NCI-H774 (cell line): ENCODE data around the gene GALNTL6.
"Not testable (repeated sequence)": the region's sequence is repeated elsewhere in the genome, so short reads cannot be mapped to it uniquely, and the experiment has no call there.

ENCODE experiments used
- DNase-seq: peaks from one replicate; lab custom pipeline; 2025; lab: John Stamatoyannopoulos, UW

The GALNTL6 gene

GRCh38 chr4:172740434-172740833, 927.2 kb downstream of the GALNTL6 start:
- DNase-seq = no peak

- DNase-seq = no peak
Measured at GRCh38 chr4:172750910-172751309, 937.7 kb downstream of the GALNTL6 start.

GRCh38 chr4:172751550-172751949, 938.3 kb downstream of the GALNTL6 start:
- DNase-seq = no peak

- no peak for DNase-seq
Measured at GRCh38 chr4:172758586-172759340, 945.6 kb downstream of the GALNTL6 start.

- no peak for DNase-seq
Measured at GRCh38 chr4:172760512-172760911, 947.3 kb downstream of the GALNTL6 start.

- DNase-seq = no peak
Measured at GRCh38 chr4:172762895-172763294, 949.7 kb downstream of the GALNTL6 start.

GRCh38 chr4:172770787-172771186, 957.6 kb downstream of the GALNTL6 start:
- DNase-seq = no peak

- no peak for DNase-seq
Measured at GRCh38 chr4:172772781-172773180, 959.6 kb downstream of the GALNTL6 start.

- DNase-seq = no peak
Measured at GRCh38 chr4:172776203-172776861, 963.1 kb downstream of the GALNTL6 start.

GRCh38 chr4:172777729-172778431, 964.7 kb downstream of the GALNTL6 start:
- no peak for DNase-seq

- no peak for DNase-seq
Measured at GRCh38 chr4:172778583-172778982, 965.4 kb downstream of the GALNTL6 start.

- DNase-seq = no peak
Measured at GRCh38 chr4:172780566-172781081, 967.4 kb downstream of the GALNTL6 start.

- no peak for DNase-seq
Measured at GRCh38 chr4:172785613-172786012, 972.4 kb downstream of the GALNTL6 start.

GRCh38 chr4:172786039-172786792, 973.0 kb downstream of the GALNTL6 start:
- DNase-seq = no peak

GRCh38 chr4:172787111-172787510, 973.9 kb downstream of the GALNTL6 start:
- DNase-seq = no peak

GRCh38 chr4:172791841-172792240, 978.6 kb downstream of the GALNTL6 start:
- no peak for DNase-seq

GRCh38 chr4:172793565-172794306, 980.5 kb downstream of the GALNTL6 start:
- no peak for DNase-seq

- no peak for DNase-seq
Measured at GRCh38 chr4:172794307-172794703, 981.1 kb downstream of the GALNTL6 start.

- DNase-seq = not testable (repeated sequence)
Measured at GRCh38 chr4:172797281-172797680, 984.1 kb downstream of the GALNTL6 start.

GRCh38 chr4:172802032-172802431, 988.8 kb downstream of the GALNTL6 start:
- DNase-seq = no peak

- no peak for DNase-seq
Measured at GRCh38 chr4:172806841-172807240, 993.6 kb downstream of the GALNTL6 start.
